MCF 10A (cell line): Measurements from ENCODE around the gene FAR2. TPM values are rescaled to one million over a fixed set of nuclear protein-coding genes. Genes with fewer than 3 reads are reported as not detected.

Source experiments
- BruUV-seq: library from RNA; stranded (reverse); fragments of 400-500 nt; replicated peaks from 2 replicates; lab custom pipeline; 2021; lab: Mats Ljungman, UMichigan
- CTCF ChIA-PET: fragments of 300-600 bp; sonication (Branson Sonifier 250); formaldehyde crosslinking; extraction: SDS; loops from one replicate; lab custom pipeline; 2021; ENCODE audit warnings: antibody characterized with exemption, inconsistent platforms; lab: Yijun Ruan, JAX
- POLR2A ChIA-PET: fragments of 300-600, 350-650 bp; sonication (Branson Sonifier 250); formaldehyde crosslinking; extraction: SDS; loops from one replicate; lab custom pipeline; 2020; ENCODE audit warnings: antibody characterized with exemption, inconsistent platforms; lab: Yijun Ruan, JAX
- DNase-seq: peaks from one replicate; pipeline ENCODE4 v3.0.0-alpha.2; 2018; ENCODE audit not compliant: unreplicated experiment
- H3K27ac Mint-ChIP-seq: one replicate; pipeline ENCODE4 v1.8.0; 2022; ENCODE audit warnings: mild to moderate bottlenecking, low read depth, mixed read lengths; ENCODE audit not compliant: unreplicated experiment
- H3K27me3 Mint-ChIP-seq: one replicate; pipeline ENCODE4 v1.8.0; 2022; ENCODE audit warnings: mixed read lengths; ENCODE audit not compliant: insufficient read depth, unreplicated experiment
- H3K36me3 Mint-ChIP-seq: one replicate; pipeline ENCODE4 v1.8.0; 2022; ENCODE audit warnings: mild to moderate bottlenecking, moderate library complexity, mixed read lengths; ENCODE audit not compliant: insufficient read depth, unreplicated experiment
- H3K4me1 Mint-ChIP-seq: one replicate; pipeline ENCODE4 v1.8.0; 2022; ENCODE audit warnings: mixed read lengths; ENCODE audit not compliant: insufficient read depth, unreplicated experiment
- H3K4me3 Mint-ChIP-seq: one replicate; pipeline ENCODE4 v1.8.0; 2022; ENCODE audit warnings: mild to moderate bottlenecking, moderate library complexity, mixed read lengths; ENCODE audit not compliant: unreplicated experiment
- H3K9me3 Mint-ChIP-seq: one replicate; pipeline ENCODE4 v1.8.0; 2022; ENCODE audit warnings: mixed read lengths; ENCODE audit not compliant: unreplicated experiment
- CTCF ChIP-seq: fragments of 200-600 bp; IDR thresholded peaks from one replicate; pipeline ENCODE4 v1.8.0; 2022; ENCODE audit warnings: antibody characterized with exemption, mild to moderate bottlenecking; ENCODE audit not compliant: unreplicated experiment
- intact Hi-C: fragments of 100-400 bp; cut with micrococcal nuclease; formaldehyde crosslinking; loops from 2 replicates; pipeline ENCODE4 v1.14.1; 2022
- total RNA-seq: library from RNA; stranded (reverse); gene quantifications from 2 replicates; pipeline ENCODE4 v1.2.3, GENCODE V29; 2022

FAR2 gene
- total RNA-seq, 1 experiment from 2014 or later, result 1.7 TPM

- Mint-ChIP-seq H3K27ac (no peak overlapping the region), H3K4me3 (no peak overlapping the region), H3K9me3 (no peaks in the 10 kb centered on the region), H3K27me3 (no peaks in the 10 kb centered on the region), H3K36me3 (peaks cover 4% of the 10 kb centered on the region), H3K4me1 (no peaks in the 10 kb centered on the region)
- DNase-seq, result no peak
- no peak for TF ChIP-seq CTCF
- CTCF ChIA-PET, result interaction anchor here (0.6 kb wide), 1 partner anchor 82 kb away, joined by 3 read pairs; no protein-coding TSS in a partner anchor
- intact Hi-C loops, result no loop called here
- POLR2A ChIA-PET, result no interaction called here
- BruUV-seq, result no TSS peak
Measured at GRCh38 chr12:29216266-29216665, 67.2 kb downstream of the FAR2 start.

GRCh38 chr12:29216797-29217575 is 67.9 kb downstream of the FAR2 start:
- H3K4me1 Mint-ChIP-seq, result no peaks in the 10 kb centered on the region
- no TSS peak for BruUV-seq
- H3K36me3 Mint-ChIP-seq, result peaks cover 4% of the 10 kb centered on the region
- no peak for TF ChIP-seq CTCF
- CTCF ChIA-PET, result interaction anchor here (0.7 to 0.9 kb wide), 3 partner anchors 15 to 721 kb away, joined by 3 read pairs; no protein-coding TSS in a partner anchor
- intact Hi-C loops, result no loop called here
- no peak overlapping the region for H3K27ac Mint-ChIP-seq
- POLR2A ChIA-PET, result no interaction called here
- no peaks in the 10 kb centered on the region for H3K27me3 Mint-ChIP-seq
- H3K9me3 Mint-ChIP-seq, result peaks cover 2% of the 10 kb centered on the region
- no peak overlapping the region for H3K4me3 Mint-ChIP-seq
- DNase-seq, result no peak

GRCh38 chr12:29220632-29221336 is 71.7 kb downstream of the FAR2 start:
- Mint-ChIP-seq H3K4me1 (no peaks in the 10 kb centered on the region), H3K27me3 (no peaks in the 10 kb centered on the region), H3K4me3 (no peak overlapping the region), H3K36me3 (peaks cover 4% of the 10 kb centered on the region), H3K27ac (no peak overlapping the region), H3K9me3 (peaks cover 9% of the 10 kb centered on the region)
- intact Hi-C loops, result no loop called here
- ChIA-PET CTCF (interaction anchor here (0.8 to 1.0 kb wide), 2 partner anchors 8 to 56 kb away, joined by 3 to 4 read pairs; no protein-coding TSS in a partner anchor), POLR2A (interaction anchor here (0.6 kb wide), 2 partner anchors 32 to 875 kb away, joined by 3 to 5 read pairs; no protein-coding TSS in a partner anchor)
- TF ChIP-seq CTCF, result no peak
- DNase-seq, result no peak
- BruUV-seq, result no TSS peak

GRCh38 chr12:29222200-29222599 is 73.1 kb downstream of the FAR2 start:
- intact Hi-C loops, result no loop called here
- Mint-ChIP-seq H3K4me1 (no peaks in the 10 kb centered on the region), H3K36me3 (peaks cover 4% of the 10 kb centered on the region), H3K4me3 (no peak overlapping the region), H3K9me3 (peaks cover 9% of the 10 kb centered on the region), H3K27ac (no peak overlapping the region), H3K27me3 (no peaks in the 10 kb centered on the region)
- no TSS peak for BruUV-seq
- TF ChIP-seq CTCF, result no peak
- DNase-seq, result no peak
- ChIA-PET CTCF (interaction anchor here (0.8 to 1.0 kb wide), 2 partner anchors 9 to 10 kb away, joined by 3 read pairs; no protein-coding TSS in a partner anchor), POLR2A (no interaction called here)
